ENCODE results near the gene EPHB2. TPM values are rescaled to one million over a fixed set of nuclear protein-coding genes. Genes with fewer than 3 reads are reported as not detected.

Gene EPHB2
- total and polyA plus RNA-seq, 9 donors = 2.5 to 55.1 (median 15.1) TPM

DNA sequence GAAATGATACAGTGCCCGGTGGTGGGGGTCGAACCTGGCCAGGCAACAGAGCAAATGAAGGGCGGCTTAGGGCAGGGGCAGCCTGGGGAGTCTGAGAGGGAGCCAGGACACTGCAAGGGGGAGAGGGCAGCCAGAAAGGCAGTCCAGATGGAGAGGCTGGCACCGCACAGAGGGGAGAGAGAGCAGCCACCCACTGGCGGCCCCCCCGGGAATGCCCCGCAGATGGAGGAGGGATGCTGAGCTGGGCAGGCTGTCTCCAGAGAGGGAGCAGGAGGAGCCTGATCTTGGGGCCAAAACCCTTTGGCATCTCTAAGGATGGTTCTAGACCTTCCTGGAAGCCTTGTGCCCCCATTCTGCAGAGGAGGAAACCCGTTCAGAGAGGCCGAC, 149.8 kb downstream of the EPHB2 start:
- H3K36me3 ChIP-seq = no peaks in the 10 kb centered on the region
- TF ChIP-seq CTCF (IDR thresholded peaks at IDR 0.05) (no peak), POLR2A (IDR thresholded peaks at IDR 0.05) (no peak), EP300 (IDR thresholded peaks at IDR 0.05) (no peak)
- WGBS, 3 donors = 85 to 89% (median 86%) methylated on average over 9 of the region's 9 CpGs
- no peak for DNase-seq
- H3K27ac ChIP-seq = no peak overlapping the region
- no peak overlapping the region for H3K4me3 ChIP-seq
- intact Hi-C loops (cut with DNase I) = loop anchor here (2.0 to 5.0 kb wide), 4 partner anchors 148 to 158 kb away; partner anchors contain the start of gene EPHB2 (in 1 of the 4)
- H3K9me3 ChIP-seq = no peaks in the 10 kb centered on the region
- no peaks in the 10 kb centered on the region for H3K27me3 ChIP-seq
- H3K4me1 ChIP-seq (ENCODE audit: insufficient read depth) = no peaks in the 10 kb centered on the region

DNA sequence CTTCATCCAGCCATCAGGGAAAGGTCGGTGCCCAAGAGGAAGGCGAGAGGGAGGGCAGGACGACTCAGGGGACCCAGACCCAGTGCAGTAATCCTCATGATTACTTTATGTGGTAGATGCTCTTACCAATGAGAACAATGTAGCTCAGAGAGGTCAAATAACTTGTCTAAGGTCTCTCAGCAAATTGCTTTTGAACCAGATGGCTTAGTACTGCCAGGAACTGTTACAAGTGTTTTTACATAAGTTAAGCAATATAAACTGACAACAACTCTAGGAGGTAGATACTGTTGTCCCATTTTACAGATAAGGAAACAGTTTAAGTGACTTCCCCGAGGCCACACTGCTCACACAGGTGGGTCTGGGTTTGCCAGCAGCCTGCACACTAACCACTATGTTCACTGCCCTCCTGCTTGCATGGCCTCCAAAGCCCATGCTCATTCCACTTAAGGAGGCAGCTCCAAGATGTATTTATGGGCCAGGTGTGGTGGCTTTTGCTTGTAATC, 150.3 kb downstream of the EPHB2 start:
- intact Hi-C loops (cut with DNase I) = loop anchor here (2.0 to 5.0 kb wide), 4 partner anchors 149 to 159 kb away; partner anchors contain the start of gene EPHB2 (in 1 of the 4)
- Histone ChIP-seq H3K9me3 (no peaks in the 10 kb centered on the region), H3K27me3 (no peaks in the 10 kb centered on the region), H3K36me3 (no peaks in the 10 kb centered on the region), H3K4me1 (ENCODE audit: insufficient read depth) (no peaks in the 10 kb centered on the region), H3K4me3 (no peak overlapping the region), H3K27ac (no peak overlapping the region)
- 86 to 97% (median 95%) methylated on average over 4 of the region's 4 CpGs for WGBS, 3 donors
- no peak for TF ChIP-seq EP300 (IDR thresholded peaks at IDR 0.05)
- no peak for TF ChIP-seq CTCF (IDR thresholded peaks at IDR 0.05)
- TF ChIP-seq POLR2A (IDR thresholded peaks at IDR 0.05) = no peak
- DNase-seq = no peak

- DNase-seq = peak; percentile 40 to 72 (median 66)
- Histone ChIP-seq H3K27ac (no peak overlapping the region), H3K27me3 (no peaks in the 10 kb centered on the region), H3K9me3 (no peaks in the 10 kb centered on the region), H3K4me1 (ENCODE audit: insufficient read depth) (no peaks in the 10 kb centered on the region), H3K36me3 (no peaks in the 10 kb centered on the region), H3K4me3 (no peak overlapping the region)
- 61 to 66% (median 65%) methylated on average over 4 of the region's 4 CpGs for WGBS, 3 donors
- intact Hi-C loops (cut with DNase I) = loop anchor here (2.0 to 5.0 kb wide), 5 partner anchors 37 to 160 kb away; partner anchors contain the start of gene EPHB2 (in 1 of the 4)
- TF ChIP-seq POLR2A (IDR thresholded peaks at IDR 0.05) = no peak
- peak; percentile 69 to 84 (median 74) for TF ChIP-seq CTCF (IDR thresholded peaks at IDR 0.05)
- TF ChIP-seq EP300 (IDR thresholded peaks at IDR 0.05) = no peak
Measured at GRCh38 chr1:22861764-22862440, 151.3 kb downstream of the EPHB2 start.

- no peak for TF ChIP-seq CTCF (IDR thresholded peaks at IDR 0.05)
- TF ChIP-seq POLR2A (IDR thresholded peaks at IDR 0.05) = no peak
- no peak for TF ChIP-seq EP300 (IDR thresholded peaks at IDR 0.05)
- Histone ChIP-seq H3K27ac (no peak overlapping the region), H3K36me3 (no peaks in the 10 kb centered on the region), H3K27me3 (no peaks in the 10 kb centered on the region), H3K9me3 (no peaks in the 10 kb centered on the region), H3K4me1 (ENCODE audit: insufficient read depth) (no peaks in the 10 kb centered on the region), H3K4me3 (no peak overlapping the region)
- 76 to 90% (median 90%) methylated on average over 9 of the region's 9 CpGs for WGBS, 3 donors
- no peak for DNase-seq
- intact Hi-C loops (cut with DNase I) = loop anchor here in 3 of 4 donors (2.0 to 5.0 kb wide), 4 partner anchors 38 to 160 kb away; partner anchors contain the start of gene EPHB2 (in 1 of the 3)
Measured at GRCh38 chr1:22862752-22863151, 152.1 kb downstream of the EPHB2 start.
